ENCODE measurements around the gene MRPS18A. TPM values are rescaled to one million over a fixed set of nuclear protein-coding genes. Genes with fewer than 3 reads are reported as not detected.

MRPS18A gene
- total and polyA plus RNA-seq, 9 donors: 28.4 to 43.7 (median 32.5) TPM

DNA sequence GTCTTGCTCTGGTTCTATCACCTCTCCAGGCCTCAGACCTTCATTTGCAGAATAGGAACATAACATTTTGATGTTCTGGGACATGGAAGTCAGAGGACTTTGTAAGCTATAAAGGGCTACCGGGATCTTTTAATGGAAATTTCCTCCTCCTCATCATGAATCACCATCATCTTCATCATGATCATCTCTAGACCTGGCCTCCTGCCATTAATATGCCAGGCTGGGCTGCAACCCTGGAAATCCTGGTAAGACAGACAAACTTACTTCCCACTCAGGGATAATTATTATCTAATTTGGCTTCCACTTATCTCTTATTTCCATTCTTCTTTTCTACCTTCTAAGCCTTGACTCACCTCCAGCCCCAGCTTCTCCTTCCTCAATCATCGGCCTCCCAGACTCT, 41.0 kb upstream of the MRPS18A start:
- peaks cover 14% of the 10 kb centered on the region for H3K4me1 ChIP-seq (ENCODE audit: control insufficient read depth, insufficient read depth, low read length)
- H3K9me3 ChIP-seq (replicated peaks; ENCODE audit: control insufficient read depth, low read depth, low read length): peaks cover 5% of the 10 kb centered on the region
- H3K4me3 ChIP-seq (ENCODE audit: low read length): no peak overlapping the region
- peaks cover 4% of the 10 kb centered on the region for H3K27me3 ChIP-seq (ENCODE audit: control insufficient read depth, insufficient read depth, low read length)
- WGBS (ENCODE audit: insufficient coverage): 80% methylated on average over 1 of the region's 2 CpGs
- DNase-seq: no peak
- no peaks in the 10 kb centered on the region for H3K36me3 ChIP-seq (ENCODE audit: control insufficient read depth, insufficient read depth, low read length)
- H3K27ac ChIP-seq (ENCODE audit: low read length): no peak overlapping the region

DNA sequence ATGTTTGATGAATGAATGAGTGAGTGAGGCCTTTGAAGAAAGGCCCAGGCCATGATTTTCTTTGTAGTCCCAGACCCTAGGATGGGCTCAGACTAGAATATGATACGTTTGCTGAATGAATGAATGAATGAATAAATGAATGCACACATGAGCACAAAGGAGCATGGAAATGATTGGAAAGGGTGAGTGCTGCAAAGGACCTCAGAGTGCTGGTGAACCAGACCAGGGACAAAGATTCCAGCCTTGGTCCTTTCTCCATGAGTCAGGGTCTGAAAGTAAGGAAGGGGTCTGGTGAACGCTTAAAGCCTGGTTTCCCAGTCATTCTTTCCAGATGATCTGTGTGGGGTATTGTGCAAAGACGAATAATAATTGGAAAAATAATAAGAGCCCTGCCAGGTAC, 40.0 kb upstream of the MRPS18A start:
- Histone ChIP-seq H3K4me3 (ENCODE audit: low read length) (no peak overlapping the region), H3K27ac (ENCODE audit: low read length) (no peak overlapping the region), H3K9me3 (replicated peaks; ENCODE audit: control insufficient read depth, low read depth, low read length) (peaks cover 5% of the 10 kb centered on the region), H3K4me1 (ENCODE audit: control insufficient read depth, insufficient read depth, low read length) (peaks cover 14% of the 10 kb centered on the region), H3K36me3 (ENCODE audit: control insufficient read depth, insufficient read depth, low read length) (no peaks in the 10 kb centered on the region), H3K27me3 (ENCODE audit: control insufficient read depth, insufficient read depth, low read length) (peaks cover 4% of the 10 kb centered on the region)
- WGBS (ENCODE audit: insufficient coverage): 82% methylated on average over 3 of the region's 3 CpGs
- no peak for DNase-seq

- 92% methylated on average over 2 of the region's 7 CpGs for WGBS (ENCODE audit: insufficient coverage)
- H3K36me3 ChIP-seq (ENCODE audit: control insufficient read depth, insufficient read depth, low read length): no peaks in the 10 kb centered on the region
- H3K27me3 ChIP-seq (ENCODE audit: control insufficient read depth, insufficient read depth, low read length): peaks cover 4% of the 10 kb centered on the region
- no peak for DNase-seq
- H3K27ac ChIP-seq (ENCODE audit: low read length): no peak overlapping the region
- peaks cover 14% of the 10 kb centered on the region for H3K4me1 ChIP-seq (ENCODE audit: control insufficient read depth, insufficient read depth, low read length)
- H3K9me3 ChIP-seq (replicated peaks; ENCODE audit: control insufficient read depth, low read depth, low read length): peaks cover 3% of the 10 kb centered on the region
- no peak overlapping the region for H3K4me3 ChIP-seq (ENCODE audit: low read length)
These were observed 38.3 kb upstream of the MRPS18A start for GRCh38 chr6:43725643-43726580.

DNA sequence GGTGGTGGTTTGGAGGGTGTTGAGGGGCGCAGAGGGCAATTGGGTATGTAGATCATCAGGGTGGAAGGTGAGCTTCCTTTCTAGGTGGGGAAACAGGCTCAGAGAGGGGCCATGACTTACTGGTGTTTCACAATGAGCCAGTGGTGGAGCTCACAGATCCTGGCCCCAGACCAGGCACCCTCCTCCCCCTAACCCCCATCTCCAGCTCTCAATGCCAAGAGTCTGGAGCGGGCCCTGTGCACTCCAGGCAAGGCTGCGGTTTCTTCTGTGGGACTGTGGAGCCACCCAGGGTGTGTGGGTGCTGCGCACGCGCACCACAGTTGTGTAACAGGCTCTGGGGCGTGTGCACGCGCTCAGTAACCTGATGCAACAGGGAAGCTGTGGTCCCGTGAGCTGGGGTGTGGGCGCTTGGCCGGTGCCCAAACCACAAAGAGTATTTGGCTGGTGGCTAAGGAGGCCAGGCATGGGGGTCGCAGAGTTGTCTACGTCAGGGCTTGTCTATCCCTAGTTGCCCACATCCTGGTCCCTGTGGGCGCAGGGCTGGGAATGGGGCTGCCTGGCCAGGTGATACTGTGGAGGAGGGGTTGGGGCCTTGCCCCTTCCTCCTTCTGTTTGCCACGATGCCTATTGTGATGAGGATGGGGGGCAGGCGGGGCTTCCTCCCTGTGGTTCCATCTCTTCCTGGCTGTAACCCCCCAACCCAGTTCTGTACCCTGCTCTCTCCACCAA, 37.5 kb upstream of the MRPS18A start:
- DNase-seq: peak; percentile 80
- H3K36me3 ChIP-seq (ENCODE audit: control insufficient read depth, insufficient read depth, low read length): no peaks in the 10 kb centered on the region

GRCh38 chr6:43724354-43724753, 36.8 kb upstream of the MRPS18A start:
- H3K4me1 ChIP-seq (ENCODE audit: control insufficient read depth, insufficient read depth, low read length): peaks cover 14% of the 10 kb centered on the region
- no peaks in the 10 kb centered on the region for H3K9me3 ChIP-seq (replicated peaks; ENCODE audit: control insufficient read depth, low read depth, low read length)
- WGBS (ENCODE audit: insufficient coverage): no CpG with 5 or more reads among the region's 2 CpGs
- DNase-seq: no peak
- H3K27ac ChIP-seq (ENCODE audit: low read length): no peak overlapping the region
- peaks cover 4% of the 10 kb centered on the region for H3K27me3 ChIP-seq (ENCODE audit: control insufficient read depth, insufficient read depth, low read length)
- H3K36me3 ChIP-seq (ENCODE audit: control insufficient read depth, insufficient read depth, low read length): no peaks in the 10 kb centered on the region
- H3K4me3 ChIP-seq (ENCODE audit: low read length): no peak overlapping the region

More for the DNA sequence above, 37.5 kb upstream of the MRPS18A start:
- Histone ChIP-seq H3K27ac (ENCODE audit: low read length) (no peak overlapping the region), H3K4me3 (ENCODE audit: low read length) (no peak overlapping the region), H3K4me1 (ENCODE audit: control insufficient read depth, insufficient read depth, low read length) (peaks cover 14% of the 10 kb centered on the region), H3K27me3 (ENCODE audit: control insufficient read depth, insufficient read depth, low read length) (peaks cover 4% of the 10 kb centered on the region), H3K9me3 (replicated peaks; ENCODE audit: control insufficient read depth, low read depth, low read length) (no peaks in the 10 kb centered on the region)
- 39% methylated on average over 11 of the region's 17 CpGs for WGBS (ENCODE audit: insufficient coverage)

GRCh38 chr6:43723737-43724295, 36.2 kb upstream of the MRPS18A start:
- peak; percentile 59 for DNase-seq
- Histone ChIP-seq H3K9me3 (replicated peaks; ENCODE audit: control insufficient read depth, low read depth, low read length) (no peaks in the 10 kb centered on the region), H3K27ac (ENCODE audit: low read length) (no peak overlapping the region), H3K4me1 (ENCODE audit: control insufficient read depth, insufficient read depth, low read length) (peaks cover 18% of the 10 kb centered on the region), H3K4me3 (ENCODE audit: low read length) (no peak overlapping the region), H3K36me3 (ENCODE audit: control insufficient read depth, insufficient read depth, low read length) (no peaks in the 10 kb centered on the region), H3K27me3 (ENCODE audit: control insufficient read depth, insufficient read depth, low read length) (peaks cover 4% of the 10 kb centered on the region)
- 78% methylated on average over 3 of the region's 9 CpGs for WGBS (ENCODE audit: insufficient coverage)

- H3K4me3 ChIP-seq (ENCODE audit: low read length): no peak overlapping the region
- peaks cover 26% of the 10 kb centered on the region for H3K4me1 ChIP-seq (ENCODE audit: control insufficient read depth, insufficient read depth, low read length)
- no peaks in the 10 kb centered on the region for H3K36me3 ChIP-seq (ENCODE audit: control insufficient read depth, insufficient read depth, low read length)
- no peaks in the 10 kb centered on the region for H3K9me3 ChIP-seq (replicated peaks; ENCODE audit: control insufficient read depth, low read depth, low read length)
- H3K27ac ChIP-seq (ENCODE audit: low read length): no peak overlapping the region
- 95% methylated on average over 7 of the region's 10 CpGs for WGBS (ENCODE audit: insufficient coverage)
- peaks cover 7% of the 10 kb centered on the region for H3K27me3 ChIP-seq (ENCODE audit: control insufficient read depth, insufficient read depth, low read length)
- no peak for DNase-seq
These were observed 35.4 kb upstream of the MRPS18A start for GRCh38 chr6:43722920-43723545.

DNA sequence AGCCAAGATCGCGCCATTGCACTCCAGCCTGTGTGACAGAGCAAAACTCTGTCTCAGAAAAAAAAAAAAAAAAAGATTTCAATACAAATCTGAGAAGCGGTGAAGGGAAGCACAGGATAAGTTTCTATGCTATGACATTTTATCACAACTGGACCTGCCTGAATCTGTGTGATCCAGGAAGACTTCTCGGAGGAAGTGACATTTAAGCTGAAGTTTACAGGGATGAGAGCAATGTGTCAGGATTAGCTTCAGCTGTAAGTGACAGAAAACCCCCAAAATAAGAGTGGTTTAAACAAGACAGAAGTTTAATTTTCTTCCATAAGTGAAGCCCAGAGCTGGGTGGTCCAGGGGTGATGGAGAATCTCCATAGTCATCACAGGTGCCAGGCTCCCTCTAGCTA, 33.4 kb upstream of the MRPS18A start:
- H3K27ac ChIP-seq (ENCODE audit: low read length): no peak overlapping the region
- peaks cover 46% of the 10 kb centered on the region for H3K4me1 ChIP-seq (ENCODE audit: control insufficient read depth, insufficient read depth, low read length)
- no peaks in the 10 kb centered on the region for H3K36me3 ChIP-seq (ENCODE audit: control insufficient read depth, insufficient read depth, low read length)
- no peak for DNase-seq
- H3K9me3 ChIP-seq (replicated peaks; ENCODE audit: control insufficient read depth, low read depth, low read length): no peaks in the 10 kb centered on the region
- 100% methylated on average over 1 of the region's 4 CpGs for WGBS (ENCODE audit: insufficient coverage)
- peaks cover 8% of the 10 kb centered on the region for H3K27me3 ChIP-seq (ENCODE audit: control insufficient read depth, insufficient read depth, low read length)
- no peak overlapping the region for H3K4me3 ChIP-seq (ENCODE audit: low read length)

GRCh38 chr6:43719511-43719910, 31.9 kb upstream of the MRPS18A start:
- no peak for DNase-seq
- Histone ChIP-seq H3K27ac (ENCODE audit: low read length) (no peak overlapping the region), H3K27me3 (ENCODE audit: control insufficient read depth, insufficient read depth, low read length) (peaks cover 6% of the 10 kb centered on the region), H3K4me3 (ENCODE audit: low read length) (no peak overlapping the region), H3K9me3 (replicated peaks; ENCODE audit: control insufficient read depth, low read depth, low read length) (no peaks in the 10 kb centered on the region), H3K36me3 (ENCODE audit: control insufficient read depth, insufficient read depth, low read length) (no peaks in the 10 kb centered on the region), H3K4me1 (ENCODE audit: control insufficient read depth, insufficient read depth, low read length) (peaks cover 50% of the 10 kb centered on the region)
- WGBS (ENCODE audit: insufficient coverage): 88% methylated on average over 3 of the region's 7 CpGs
